Glutamatergic neuron (in vitro differentiated cells): ENCODE results near the gene TNS1. TPM values are rescaled to one million over a fixed set of nuclear protein-coding genes. Genes with fewer than 3 reads are reported as not detected.
"Not testable (repeated sequence)": the region's sequence is repeated elsewhere in the genome, so short reads cannot be mapped to it uniquely, and the experiment has no call there.

Source experiments
- DNase-seq: peaks from one replicate; pipeline ENCODE4 v3.0.0; 2022
- H3K27ac Mint-ChIP-seq: one replicate; pipeline ENCODE4 v1.8.0; 2020; ENCODE audit warnings: mild to moderate bottlenecking, mixed read lengths, inconsistent platforms; ENCODE audit not compliant: unreplicated experiment
- H3K27me3 Mint-ChIP-seq: one replicate; pipeline ENCODE4 v1.8.0; 2020; ENCODE audit warnings: mild to moderate bottlenecking, moderate library complexity, mixed read lengths, inconsistent platforms; ENCODE audit not compliant: unreplicated experiment
- H3K36me3 Mint-ChIP-seq: one replicate; pipeline ENCODE4 v1.8.0; 2020; ENCODE audit warnings: mild to moderate bottlenecking, mixed read lengths, inconsistent platforms; ENCODE audit not compliant: unreplicated experiment
- H3K4me1 Mint-ChIP-seq: one replicate; pipeline ENCODE4 v1.8.0; 2020; ENCODE audit warnings: mild to moderate bottlenecking, low read depth, mixed read lengths, inconsistent platforms; ENCODE audit not compliant: unreplicated experiment
- H3K4me3 Mint-ChIP-seq: one replicate; pipeline ENCODE4 v1.8.0; 2020; ENCODE audit warnings: mild to moderate bottlenecking, mixed read lengths, inconsistent platforms; ENCODE audit not compliant: unreplicated experiment
- H3K9me3 Mint-ChIP-seq: one replicate; pipeline ENCODE4 v1.8.0; 2020; ENCODE audit warnings: mild to moderate bottlenecking, moderate library complexity, mixed read lengths, inconsistent platforms; ENCODE audit not compliant: unreplicated experiment
- CTCF ChIP-seq: fragments of 200-600 bp; sonication (generic); IDR thresholded peaks from one replicate; pipeline ENCODE4 v1.5.0; 2021; ENCODE audit not compliant: partially characterized antibody, unreplicated experiment
- total RNA-seq: library from RNA; stranded (reverse); fragmentation: NEBNext Ultra II Directional; extraction: Animal tissue kit (Norgen Biotek cat#: 25700); gene quantifications from one replicate; pipeline ENCODE4 v1.2.1, GENCODE V29; 2021; ENCODE audit not compliant: unreplicated experiment

TNS1 gene
- total RNA-seq, 1 donor from 2014 or later, result 3.2 TPM

- TF ChIP-seq CTCF, result no peak
Observed at GRCh38 chr2:217788669-217789002, 214.2 kb downstream of the TNS1 start.

GRCh38 chr2:217787160-217787877, 215.5 kb downstream of the TNS1 start:
- H3K27me3 Mint-ChIP-seq, result peaks cover 8% of the 10 kb centered on the region
- H3K4me3 Mint-ChIP-seq, result no peak overlapping the region
- H3K36me3 Mint-ChIP-seq, result peaks cover 6% of the 10 kb centered on the region
- peaks cover 7% of the 10 kb centered on the region for H3K9me3 Mint-ChIP-seq
- TF ChIP-seq CTCF, result no peak
- H3K4me1 Mint-ChIP-seq, result no peaks in the 10 kb centered on the region
- DNase-seq, result no peak
- H3K27ac Mint-ChIP-seq, result no peak overlapping the region

More at GRCh38 chr2:217788669-217789002, 214.2 kb downstream of the TNS1 start:
- H3K36me3 Mint-ChIP-seq, result no peaks in the 10 kb centered on the region
- H3K27ac Mint-ChIP-seq, result peak overlapping the region; percentile 8
- peaks cover 5% of the 10 kb centered on the region for H3K9me3 Mint-ChIP-seq
- H3K4me3 Mint-ChIP-seq, result no peak overlapping the region
- no peaks in the 10 kb centered on the region for H3K4me1 Mint-ChIP-seq
- DNase-seq, result no peak
- peaks cover 8% of the 10 kb centered on the region for H3K27me3 Mint-ChIP-seq

- H3K4me1 Mint-ChIP-seq, H3K9me3 Mint-ChIP-seq, H3K27me3 Mint-ChIP-seq, H3K4me3 Mint-ChIP-seq, H3K27ac Mint-ChIP-seq, H3K36me3 Mint-ChIP-seq, DNase-seq: not testable (repeated sequence)
Observed at GRCh38 chr2:217786560-217786959, 216.2 kb downstream of the TNS1 start.

GRCh38 chr2:217785544-217786045, 217.2 kb downstream of the TNS1 start:
- TF ChIP-seq CTCF, result peak; percentile 91
- H3K27ac Mint-ChIP-seq, result no peak overlapping the region
- H3K36me3 Mint-ChIP-seq, result peaks cover 11% of the 10 kb centered on the region
- H3K27me3 Mint-ChIP-seq, result peaks cover 8% of the 10 kb centered on the region
- DNase-seq, result peak; percentile 89
- peaks cover 6% of the 10 kb centered on the region for H3K9me3 Mint-ChIP-seq
- no peak overlapping the region for H3K4me3 Mint-ChIP-seq
- H3K4me1 Mint-ChIP-seq, result no peaks in the 10 kb centered on the region

- TF ChIP-seq CTCF, result no peak
- no peak for DNase-seq
- H3K4me3 Mint-ChIP-seq, result no peak overlapping the region
- peaks cover 11% of the 10 kb centered on the region for H3K36me3 Mint-ChIP-seq
- peaks cover 6% of the 10 kb centered on the region for H3K9me3 Mint-ChIP-seq
- peaks cover 8% of the 10 kb centered on the region for H3K27me3 Mint-ChIP-seq
- H3K27ac Mint-ChIP-seq, result no peak overlapping the region
- no peaks in the 10 kb centered on the region for H3K4me1 Mint-ChIP-seq
Observed at GRCh38 chr2:217784996-217785543, 217.7 kb downstream of the TNS1 start.
